GM18517 (cell line): ENCODE results near the gene MYL1.

Source experiments
- ATAC-seq: cut with Tn5 transposase; IDR thresholded peaks from one replicate; pipeline ENCODE4 v1.9.1; 2021; ENCODE audit warnings: mild to moderate bottlenecking, moderate library complexity; ENCODE audit not compliant: unreplicated experiment

Gene MYL1

DNA sequence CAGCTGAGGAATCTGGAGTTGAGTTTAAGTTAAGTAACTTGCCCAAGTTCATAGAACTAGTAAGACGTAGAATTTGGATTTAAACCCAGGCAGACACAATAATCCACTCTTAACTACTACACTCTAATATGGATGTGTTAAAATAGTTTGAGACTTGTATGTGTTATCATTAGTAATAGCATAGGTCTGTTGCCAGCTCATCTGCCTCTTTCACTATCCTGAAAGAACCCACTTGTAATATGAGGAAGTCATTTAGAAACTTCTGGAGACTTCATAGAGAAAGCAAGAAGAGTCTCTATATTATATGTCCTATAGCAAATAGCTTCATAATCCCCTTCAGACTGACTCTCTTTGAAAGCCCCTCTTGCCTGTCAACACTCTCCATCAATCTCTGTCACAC lies 46.7 kb downstream of the MYL1 start:
- ATAC-seq: no peak

GRCh38 chr2:210267698-210268097 lies 47.3 kb downstream of the MYL1 start:
- ATAC-seq: no peak

DNA sequence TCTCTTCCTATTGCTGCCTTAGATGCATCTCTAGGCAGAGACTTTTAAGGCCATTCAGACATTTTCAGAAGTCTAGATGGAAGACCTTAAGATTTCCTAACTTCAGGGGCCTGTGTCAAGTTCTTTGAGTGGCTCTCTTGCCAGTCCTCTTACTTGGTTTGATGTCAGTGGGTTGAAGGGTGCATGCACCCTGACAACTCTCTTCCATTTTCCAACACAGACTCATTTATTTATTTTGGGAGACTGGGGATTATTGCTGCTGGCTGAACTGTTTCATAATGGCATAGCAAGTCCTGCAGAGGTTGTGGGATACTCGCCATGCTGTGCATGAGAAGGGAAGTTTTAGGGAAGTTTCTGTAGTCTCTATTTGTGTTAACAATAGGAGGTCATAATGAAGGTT lies 50.7 kb downstream of the MYL1 start:
- no peak for ATAC-seq

DNA sequence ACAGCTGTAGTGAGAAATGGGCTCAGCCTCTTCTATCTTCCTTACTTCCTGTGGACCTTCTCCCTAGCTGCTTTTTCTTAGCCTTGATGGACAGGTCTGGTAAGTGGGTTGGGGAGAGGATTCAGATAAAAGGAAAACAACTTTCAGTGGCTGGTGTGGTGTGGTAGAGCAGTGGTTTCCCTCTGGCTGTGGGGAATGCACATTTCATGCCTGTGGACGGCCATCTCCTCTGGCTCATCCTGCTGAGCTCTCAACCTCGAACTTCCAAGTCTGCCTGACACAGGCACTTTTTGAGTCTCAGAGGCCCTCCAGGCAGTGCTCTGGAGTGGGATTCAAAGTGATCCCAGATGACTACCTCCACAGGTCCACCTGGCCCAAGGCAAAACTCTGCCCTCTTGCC lies 51.1 kb downstream of the MYL1 start:
- no peak for ATAC-seq

DNA sequence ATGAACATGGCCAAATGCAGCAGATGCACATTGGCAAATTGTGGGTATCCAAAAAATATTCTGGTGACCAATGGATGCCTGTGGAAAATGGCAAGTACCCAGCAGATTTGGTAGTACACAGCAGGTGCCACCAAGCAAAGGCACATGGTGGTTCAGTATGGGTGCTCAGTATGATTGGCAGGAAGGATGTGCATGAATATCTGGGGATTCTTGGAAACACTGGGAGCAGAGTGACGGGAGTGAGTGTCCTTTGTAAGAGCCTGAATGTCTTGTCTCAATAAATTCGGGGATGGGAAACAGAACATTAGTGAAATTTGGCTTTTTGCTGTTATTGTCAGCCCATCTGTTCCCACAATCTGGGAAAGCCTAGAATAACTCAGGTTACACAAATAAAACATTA lies 52.9 kb downstream of the MYL1 start:
- no peak for ATAC-seq

DNA sequence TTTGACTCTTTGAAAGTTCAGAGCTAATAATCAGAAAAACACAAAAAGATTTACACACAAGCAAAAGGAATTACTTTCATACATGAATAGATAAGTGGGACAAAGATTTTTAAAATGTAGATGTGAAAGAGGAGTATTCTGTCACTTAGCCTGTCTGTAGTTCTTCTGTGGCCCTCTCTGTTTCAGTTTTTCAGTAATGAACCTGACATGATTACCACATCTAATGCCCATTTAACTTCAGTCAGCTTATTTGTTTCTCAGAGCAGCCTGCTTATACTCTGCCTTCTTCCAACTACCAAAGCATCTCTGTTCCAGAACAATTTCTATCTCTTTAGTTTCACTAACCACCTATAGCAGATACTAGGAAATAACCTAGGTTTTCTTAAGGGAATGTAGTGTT lies 55.3 kb downstream of the MYL1 start:
- no peak for ATAC-seq

DNA sequence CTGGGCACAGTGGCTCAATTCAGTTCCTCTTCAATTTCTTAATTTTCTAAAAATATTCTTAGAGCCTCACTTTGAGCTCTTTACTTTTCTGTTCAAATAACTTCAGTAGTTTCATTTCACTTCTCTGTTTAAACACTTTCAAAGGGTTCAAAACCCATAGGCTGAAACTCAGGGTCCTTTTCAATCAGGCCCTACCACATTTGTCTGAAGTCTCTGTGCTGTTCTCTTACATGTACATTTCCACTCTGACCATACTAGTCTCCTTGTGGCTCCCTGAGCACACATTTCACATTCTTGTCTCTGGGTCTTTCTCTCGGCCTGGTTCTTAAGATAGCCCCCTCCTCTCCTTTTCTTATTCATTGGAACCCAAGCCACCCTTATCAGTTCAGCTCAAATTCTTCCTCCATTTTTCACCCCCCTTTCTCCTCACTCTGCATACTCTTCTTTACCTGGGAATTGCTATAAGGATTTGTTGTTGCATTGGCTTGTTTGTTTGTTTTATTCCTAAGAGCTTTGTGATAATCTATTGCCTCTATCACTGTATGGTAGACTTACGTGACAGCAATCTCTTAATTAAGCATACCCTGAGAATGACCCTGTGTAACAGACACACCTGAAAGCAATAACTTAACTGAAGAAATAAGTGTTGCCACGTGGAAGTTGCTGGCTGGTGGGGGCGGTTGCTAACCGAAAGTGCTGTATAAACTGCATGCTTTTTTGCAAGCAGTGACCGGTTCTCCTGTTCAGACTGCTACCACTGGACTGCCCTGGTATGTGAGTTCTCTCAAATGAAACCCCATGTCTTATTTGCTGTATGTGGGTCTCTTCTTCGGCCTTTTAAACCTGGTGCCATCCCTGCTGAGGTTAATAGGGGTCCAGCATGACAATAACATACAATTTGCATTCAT lies 62.0 kb downstream of the MYL1 start:
- ATAC-seq: no peak

- no peak for ATAC-seq
These were observed 64.4 kb downstream of the MYL1 start for GRCh38 chr2:210250622-210251021.
